B cell (primary cell): ENCODE measurements around the gene CAV1. TPM values are rescaled to one million over a fixed set of nuclear protein-coding genes. Genes with fewer than 3 reads are reported as not detected.
"Not testable (repeated sequence)": the region's sequence is repeated elsewhere in the genome, so short reads cannot be mapped to it uniquely, and the experiment has no call there.

Source experiments
- ATAC-seq: fragments of 200-7000 bp; cut with Tn5 transposase; one replicate; pipeline ENCODE4 v1.10.0; 2021; ENCODE audit warnings: low read depth, mild to moderate bottlenecking, moderate number of reproducible peaks, moderate library complexity
- CTCF ChIA-PET: fragments of 350-600 bp; sonication (Branson Sonifier 250); formaldehyde crosslinking; loops from one replicate; lab custom pipeline; 2021; ENCODE audit warnings: antibody characterized with exemption, inconsistent platforms; lab: Charles Lee
- POLR2A ChIA-PET: fragments of 350-600 bp; sonication (Branson Sonifier 250); formaldehyde crosslinking; loops from one replicate; lab custom pipeline; 2021; ENCODE audit warnings: antibody characterized with exemption; lab: Charles Lee
- DNase-seq: peaks from one replicate; pipeline ENCODE4 v3.0.0; 2013
- H2AFZ ChIP-seq: 2 replicates; pipeline ENCODE4 v1.6.1; 2012; ENCODE audit warnings: mild to moderate bottlenecking, low read depth, low read length; ENCODE audit not compliant: insufficient read depth, poor library complexity, severe bottlenecking
- H3K27ac ChIP-seq, 2 donors: 1 replicate in 1 of 2; 2 replicates in 1 of 2; pipeline ENCODE4 v1.5.1; 2012 to 2013; ENCODE audit warnings: low read length in 2 of 2, mild to moderate bottlenecking in 2 of 2, moderate library complexity in 1 of 2
- H3K27me3 ChIP-seq, 4 experiments: fragments of 200-600 bp in 1 of 4; sonication (generic) in 1 of 4; replicated peaks in 1 of 4; 1 replicate in 2 of 4; 2 replicates in 2 of 4; pipeline versions ENCODE4 v1.6.1 to v1.7.0; 2013 to 2016; ENCODE audit warnings: low read length in 3 of 4, mild to moderate bottlenecking in 2 of 4, mixed read lengths in 1 of 4, moderate library complexity in 1 of 4; ENCODE audit not compliant: insufficient read depth in 4 of 4, control insufficient read depth in 3 of 4; ENCODE audit errors: control extremely low read depth in 1 of 4
- H3K36me3 ChIP-seq, 2 experiments: replicated peaks in 1 of 2; 1 replicate in 1 of 2; 2 replicates in 1 of 2; pipeline versions ENCODE4 v1.6.1 to v1.7.1; 2013; ENCODE audit warnings: low read length in 1 of 2; ENCODE audit not compliant: insufficient read depth in 2 of 2, control insufficient read depth in 1 of 2; ENCODE audit errors: control extremely low read depth in 1 of 2, extremely low read depth in 1 of 2
- H3K4me1 ChIP-seq, 2 donors: fragments of 200-600 bp in 1 of 2; sonication (generic) in 1 of 2; 1 replicate in 1 of 2; 2 replicates in 1 of 2; pipeline versions ENCODE4 v1.5.1 to v1.6.1; 2013 to 2017; ENCODE audit warnings: low read length in 2 of 2; ENCODE audit not compliant: control insufficient read depth in 2 of 2, insufficient read depth in 2 of 2
- H3K4me2 ChIP-seq: replicated peaks from 2 replicates; pipeline ENCODE3; 2012; ENCODE audit warnings: mild to moderate bottlenecking, low read depth, low read length; ENCODE audit not compliant: poor library complexity, severe bottlenecking
- H3K4me3 ChIP-seq, 5 experiments: fragments of 200-600 bp in 1 of 5; sonication (generic) in 1 of 5; 1 replicate in 3 of 5; 2 replicates in 2 of 5; pipeline versions ENCODE4 v1.5.1 to v1.7.0; 2011 to 2016; ENCODE audit warnings: low read length in 4 of 5, mild to moderate bottlenecking in 4 of 5, low read depth in 2 of 5, control low read depth in 1 of 5, moderate library complexity in 1 of 5; ENCODE audit not compliant: insufficient read depth in 1 of 5; ENCODE audit errors: control extremely low read depth in 1 of 5, extremely low read depth in 1 of 5
- H3K79me2 ChIP-seq: fragments of 200-600 bp; sonication (generic); one replicate; pipeline ENCODE4 v1.6.0; 2016; ENCODE audit warnings: low read length; ENCODE audit not compliant: control insufficient read depth, insufficient read depth
- H3K9ac ChIP-seq: fragments of 200-600 bp; sonication (generic); 2 replicates; pipeline ENCODE4 v1.6.1; 2017; ENCODE audit warnings: mild to moderate bottlenecking, low read length, moderate library complexity
- H3K9me3 ChIP-seq, 3 donors: one replicate each; pipeline versions ENCODE4 v1.6.1 to v1.7.1; 2013; ENCODE audit warnings: low read length in 2 of 3; ENCODE audit not compliant: control insufficient read depth in 2 of 3, insufficient read depth in 1 of 3; ENCODE audit errors: control extremely low read depth in 1 of 3
- H4K20me1 ChIP-seq: 2 replicates; pipeline ENCODE4 v1.6.0; 2012; ENCODE audit warnings: mild to moderate bottlenecking, low read length; ENCODE audit not compliant: insufficient read depth, control insufficient read depth, poor library complexity, severe bottlenecking
- H3K27ac Mint-ChIP-seq: one replicate; pipeline ENCODE4 v1.8.0; 2021; ENCODE audit warnings: mixed read lengths
- H3K27me3 Mint-ChIP-seq: one replicate; pipeline ENCODE4 v1.8.0; 2021; ENCODE audit warnings: mixed read lengths
- H3K4me1 Mint-ChIP-seq: one replicate; pipeline ENCODE4 v1.8.0; 2021; ENCODE audit warnings: mixed read lengths
- H3K4me3 Mint-ChIP-seq: one replicate; pipeline ENCODE4 v1.8.0; 2021; ENCODE audit warnings: mixed read lengths
- H3K9me3 Mint-ChIP-seq: one replicate; pipeline ENCODE4 v1.8.0; 2022; ENCODE audit warnings: mixed read lengths; ENCODE audit not compliant: insufficient read depth
- EZH2 ChIP-seq: IDR thresholded peaks from 2 replicates; pipeline ENCODE4 v1.6.1; 2012; ENCODE audit warnings: borderline replicate concordance, low read depth, mild to moderate bottlenecking, moderate library complexity, low read length; ENCODE audit not compliant: insufficient read depth, poor library complexity, severe bottlenecking
- WGBS: methylation state at CpG from one replicate; pipeline ENCODE4 v1.1.5; 2013; ENCODE audit warnings: missing lambda C conversion rate; ENCODE audit not compliant: insufficient coverage; 5-methylcytosine and 5-hydroxymethylcytosine counted together
- intact Hi-C: fragments of 100-400 bp; cut with micrococcal nuclease; formaldehyde crosslinking; loops from one replicate; pipeline ENCODE4 v1.10.0; 2022
- polyA plus RNA-seq: library from polyadenylated mRNA; depleted of rRNA; stranded (reverse); fragments of >200 nt; gene quantifications from 2 replicates; pipeline ENCODE4 v1.2.3, GENCODE V29; 2012
- total RNA-seq, 2 donors: library from RNA; stranded (reverse); fragments of 120-200 nt in 1 of 2; gene quantifications; 1 replicate in 1 of 2; 2 replicates in 1 of 2; pipeline versions ENCODE4 v1.2.3 to v1.2.4, GENCODE V29; 2013 to 2022
- TF ChIP-seq, protein P1 (sequence below): fragments of 200-600 bp; IDR thresholded peaks from one replicate; pipeline ENCODE4 v1.8.0; 2022; ENCODE audit warnings: antibody characterized with exemption, mild to moderate bottlenecking

The CAV1 gene
- total and polyA plus RNA-seq, 2 donors (not counting 1 experiment from before 2014, with no cell fraction given) = 0.95 to 1.9 TPM

DNA sequence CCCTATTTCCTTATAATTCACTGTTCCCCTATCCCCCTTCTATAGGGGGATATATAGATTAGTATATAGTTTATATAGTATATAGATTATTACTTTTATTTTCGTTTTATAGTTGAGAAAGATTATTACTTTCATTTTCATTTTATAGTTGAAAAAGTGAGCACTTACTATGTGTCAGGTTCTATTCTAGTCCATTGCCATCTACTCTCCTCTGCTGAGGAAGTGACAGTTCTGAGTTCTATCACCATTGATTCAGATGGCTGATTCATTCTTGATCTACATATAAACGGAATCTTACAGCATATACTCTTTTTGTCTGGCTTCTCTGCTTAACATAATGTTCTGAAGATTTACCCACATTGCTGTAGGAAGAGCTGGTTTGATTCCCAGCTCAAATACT, 46.0 kb upstream of the CAV1 start:
- Histone ChIP-seq H3K27ac (no peak overlapping the region), H2AFZ (no peak overlapping the region), H3K79me2 (no peaks in the 10 kb centered on the region), H3K36me3 (no peaks in the 10 kb centered on the region), H3K4me3 (no peak overlapping the region), H3K4me1 (no peaks in the 10 kb centered on the region), H3K9me3 (no peaks in the 10 kb centered on the region), H3K4me2 (no peak overlapping the region), H3K27me3 (peaks cover 0 to 2% (median 0%) of the 10 kb centered on the region in 4 experiments), H4K20me1 (no peaks in the 10 kb centered on the region), H3K9ac (no peak overlapping the region)
- ChIA-PET CTCF (no interaction called here), POLR2A (no interaction called here)
- no peak for ATAC-seq
- Mint-ChIP-seq H3K9me3 (peaks cover 4% of the 10 kb centered on the region), H3K27me3 (peaks cover 27% of the 10 kb centered on the region), H3K4me3 (no peak overlapping the region), H3K27ac (no peak overlapping the region), H3K4me1 (no peaks in the 10 kb centered on the region)
- no peak for DNase-seq
- intact Hi-C loops = no loop called here
- WGBS = no CpG with 5 or more reads among the region's 2 CpGs
- no peak for TF ChIP-seq EZH2
- TF ChIP-seq, protein P1, sequence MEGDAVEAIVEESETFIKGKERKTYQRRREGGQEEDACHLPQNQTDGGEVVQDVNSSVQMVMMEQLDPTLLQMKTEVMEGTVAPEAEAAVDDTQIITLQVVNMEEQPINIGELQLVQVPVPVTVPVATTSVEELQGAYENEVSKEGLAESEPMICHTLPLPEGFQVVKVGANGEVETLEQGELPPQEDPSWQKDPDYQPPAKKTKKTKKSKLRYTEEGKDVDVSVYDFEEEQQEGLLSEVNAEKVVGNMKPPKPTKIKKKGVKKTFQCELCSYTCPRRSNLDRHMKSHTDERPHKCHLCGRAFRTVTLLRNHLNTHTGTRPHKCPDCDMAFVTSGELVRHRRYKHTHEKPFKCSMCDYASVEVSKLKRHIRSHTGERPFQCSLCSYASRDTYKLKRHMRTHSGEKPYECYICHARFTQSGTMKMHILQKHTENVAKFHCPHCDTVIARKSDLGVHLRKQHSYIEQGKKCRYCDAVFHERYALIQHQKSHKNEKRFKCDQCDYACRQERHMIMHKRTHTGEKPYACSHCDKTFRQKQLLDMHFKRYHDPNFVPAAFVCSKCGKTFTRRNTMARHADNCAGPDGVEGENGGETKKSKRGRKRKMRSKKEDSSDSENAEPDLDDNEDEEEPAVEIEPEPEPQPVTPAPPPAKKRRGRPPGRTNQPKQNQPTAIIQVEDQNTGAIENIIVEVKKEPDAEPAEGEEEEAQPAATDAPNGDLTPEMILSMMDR = no peak

DNA sequence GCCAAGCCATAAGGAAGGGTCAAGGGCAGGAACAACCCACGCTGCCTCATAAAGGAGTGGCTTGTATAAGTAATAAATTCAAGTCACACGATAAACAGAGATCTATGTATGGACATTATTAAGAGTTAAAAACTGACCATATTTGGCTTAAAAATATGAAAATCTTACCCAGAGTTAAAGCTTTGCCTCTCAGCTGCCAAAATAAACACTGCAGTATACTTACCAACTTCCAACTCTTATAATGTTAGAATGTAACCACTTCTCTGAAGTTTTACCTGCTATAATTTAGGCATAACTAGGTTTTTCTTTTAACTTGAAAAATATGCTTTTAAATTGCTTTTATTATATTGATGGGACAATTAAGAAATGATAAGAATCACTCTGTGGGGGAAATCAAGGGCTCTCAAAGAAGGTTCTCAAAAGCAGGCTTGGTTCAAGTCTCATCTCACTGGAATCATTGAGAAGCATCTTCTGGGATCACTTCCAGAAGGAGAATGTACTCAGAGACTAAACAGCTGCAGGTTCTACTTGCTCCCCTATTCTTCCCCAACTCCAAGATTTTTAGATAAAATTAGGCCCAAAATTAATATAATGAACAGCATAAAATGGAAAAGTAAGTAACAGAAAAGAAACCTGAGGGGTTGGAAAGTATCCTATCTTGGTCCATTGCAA, 41.4 kb upstream of the CAV1 start:
- no peak overlapping the region for H3K27ac Mint-ChIP-seq
- no peak overlapping the region for H3K9ac ChIP-seq
- H3K79me2 ChIP-seq = no peaks in the 10 kb centered on the region
- no peak overlapping the region for H3K4me3 Mint-ChIP-seq
- ChIA-PET POLR2A (no interaction called here), CTCF (no interaction called here)
- H3K4me2 ChIP-seq = no peak overlapping the region
- no peaks in the 10 kb centered on the region for H3K9me3 Mint-ChIP-seq
- H3K9me3 ChIP-seq = no peaks in the 10 kb centered on the region
- DNase-seq (no peak), ATAC-seq (no peak)
- TF ChIP-seq, protein P1 = no peak
- no peak for TF ChIP-seq EZH2
- no peaks in the 10 kb centered on the region for H3K4me1 ChIP-seq
- intact Hi-C loops = no loop called here
- no peak overlapping the region for H2AFZ ChIP-seq
- no peaks in the 10 kb centered on the region for H3K4me1 Mint-ChIP-seq
- H3K4me3 ChIP-seq = no peak overlapping the region
- H3K27ac ChIP-seq = no peak overlapping the region
- H3K27me3 Mint-ChIP-seq = peaks cover 35% of the 10 kb centered on the region
- no CpG with 5 or more reads among the region's 2 CpGs for WGBS
- peaks cover 0 to 2% (median 0%) of the 10 kb centered on the region in 4 experiments for H3K27me3 ChIP-seq
- no peaks in the 10 kb centered on the region for H4K20me1 ChIP-seq
- H3K36me3 ChIP-seq = no peaks in the 10 kb centered on the region

DNA sequence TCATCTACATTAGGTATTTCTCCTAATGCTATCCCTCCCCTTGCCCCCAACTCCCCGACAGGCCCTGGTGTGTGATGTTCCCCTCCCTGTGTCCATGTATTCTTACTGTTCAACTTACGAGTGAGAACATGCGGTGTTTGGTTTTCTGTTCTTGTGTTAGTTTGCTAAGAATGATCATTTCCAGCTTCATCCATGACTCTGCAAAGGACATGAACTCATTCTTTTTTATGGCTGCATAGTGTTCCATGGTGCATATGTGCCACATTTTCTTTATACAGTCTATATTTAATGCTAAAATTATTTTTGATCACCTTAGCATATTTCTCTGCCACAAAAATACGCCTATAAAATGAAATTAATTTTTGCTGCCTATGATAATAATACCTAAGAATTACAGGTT, 40.4 kb upstream of the CAV1 start:
- H3K36me3 ChIP-seq, H3K9ac ChIP-seq, H3K4me1 Mint-ChIP-seq, H3K9me3 Mint-ChIP-seq, DNase-seq, H3K27me3 ChIP-seq, H3K27ac ChIP-seq, H3K27ac Mint-ChIP-seq, H4K20me1 ChIP-seq, ATAC-seq, H3K79me2 ChIP-seq, H3K4me3 Mint-ChIP-seq, intact Hi-C loops, POLR2A ChIA-PET, H3K4me3 ChIP-seq, CTCF ChIA-PET, H2AFZ ChIP-seq, H3K4me2 ChIP-seq, H3K4me1 ChIP-seq, H3K9me3 ChIP-seq: not testable (repeated sequence)
- no CpG with 5 or more reads among the region's 4 CpGs for WGBS
- peaks cover 35% of the 10 kb centered on the region for H3K27me3 Mint-ChIP-seq
